Breast epithelium (tissue), 4 donors: Measurements from ENCODE around the gene NPSR1. TPM values are rescaled to one million over a fixed set of nuclear protein-coding genes. Genes with fewer than 3 reads are reported as not detected.

Experiments used
- DNase-seq, 2 donors: peaks; one replicate each; pipeline ENCODE4 v3.0.0-alpha.2; 2019; ENCODE audit warnings: low spot score in 2 of 2
- H3K27ac ChIP-seq, 2 donors: fragments of 200-600 bp; sonication (generic) in 1 of 2; one replicate each; pipeline ENCODE4 v1.5.1; 2016 to 2019; ENCODE audit warnings: mild to moderate bottlenecking in 1 of 2
- H3K27me3 ChIP-seq, 2 donors: fragments of 200-600 bp; sonication (generic) in 1 of 2; one replicate each; pipeline versions ENCODE4 v1.5.1 to v1.6.0; 2017 to 2019; ENCODE audit warnings: control low read depth in 1 of 2, mild to moderate bottlenecking in 1 of 2
- H3K36me3 ChIP-seq: fragments of 200-600 bp; one replicate; pipeline ENCODE4 v1.5.1; 2019
- H3K4me1 ChIP-seq, 2 donors: fragments of 200-600 bp; sonication (generic); one replicate each; pipeline ENCODE4 v1.5.1; 2016 to 2019; ENCODE audit warnings: control low read depth in 1 of 2
- H3K4me3 ChIP-seq, 3 donors: fragments of 200-600 bp; sonication (generic); 1 replicate in 2 of 3; 2 replicates in 1 of 3; pipeline ENCODE4 v1.5.1; 2016 to 2019; ENCODE audit warnings: mild to moderate bottlenecking in 3 of 3, moderate library complexity in 2 of 3
- H3K9me3 ChIP-seq, 2 donors: fragments of 200-600 bp; sonication (generic) in 1 of 2; one replicate each; pipeline ENCODE4 v1.5.1; 2016 to 2019; ENCODE audit warnings: control low read depth in 1 of 2
- CTCF ChIP-seq, 3 donors: fragments of 450-650 bp; IDR thresholded peaks; one replicate each; pipeline ENCODE4 v1.5.1; 2016 to 2017; ENCODE audit warnings: antibody characterized with exemption in 3 of 3, mild to moderate bottlenecking in 3 of 3, moderate library complexity in 3 of 3
- POLR2A ChIP-seq: fragments of 450-650 bp; IDR thresholded peaks from one replicate; pipeline ENCODE4 v1.6.1; 2016; ENCODE audit warnings: antibody characterized with exemption, mild to moderate bottlenecking, moderate library complexity
- POLR2AphosphoS5 ChIP-seq, 3 donors: sonication (generic); formaldehyde crosslinking; IDR thresholded peaks; one replicate each; pipeline ENCODE4 v1.6.1; 2017; ENCODE audit warnings: antibody characterized with exemption in 3 of 3
- intact Hi-C: fragments of 100-400 bp; cut with DNase I; formaldehyde crosslinking; loops from one replicate; pipeline ENCODE4 v1.15.1; 2023; ENCODE audit warnings: low total_unique reads
- total RNA-seq, 3 donors: library from RNA; depleted of rRNA; stranded (reverse); fragments of >200 nt; gene quantifications; one replicate each; pipeline ENCODE4 v1.1.0, GENCODE V29; 2016

The NPSR1 gene
- total RNA-seq, 3 donors from 2014 or later = not detected

- no peak for TF ChIP-seq POLR2A
- no peak for TF ChIP-seq CTCF (IDR thresholded peaks at IDR 0.05)
- no peak for TF ChIP-seq POLR2AphosphoS5 (IDR thresholded peaks at IDR 0.05)
- Histone ChIP-seq H3K27ac (no peak overlapping the region), H3K4me3 (no peak overlapping the region), H3K36me3 (no peaks in the 10 kb centered on the region), H3K27me3 (no peaks in the 10 kb centered on the region), H3K9me3 (no peaks in the 10 kb centered on the region), H3K4me1 (no peaks in the 10 kb centered on the region)
- intact Hi-C loops = no loop called here
- no peak for DNase-seq
These were observed 114.4 kb downstream of the NPSR1 start for GRCh38 chr7:34772296-34772938.

GRCh38 chr7:34776748-34777358 is 118.8 kb downstream of the NPSR1 start:
- no peak for TF ChIP-seq POLR2A
- TF ChIP-seq POLR2AphosphoS5 (IDR thresholded peaks at IDR 0.05) = no peak
- no peak for TF ChIP-seq CTCF (IDR thresholded peaks at IDR 0.05)
- H3K36me3 ChIP-seq = no peaks in the 10 kb centered on the region
- no peak overlapping the region for H3K4me3 ChIP-seq
- intact Hi-C loops = no loop called here
- no peaks in the 10 kb centered on the region for H3K4me1 ChIP-seq
- no peak for DNase-seq
- no peaks in the 10 kb centered on the region for H3K27me3 ChIP-seq
- H3K9me3 ChIP-seq = peaks cover under 1 to 3% of the 10 kb centered on the region in 2 donors
- H3K27ac ChIP-seq = no peak overlapping the region

- no peaks in the 10 kb centered on the region for H3K36me3 ChIP-seq
- H3K4me3 ChIP-seq = no peak overlapping the region
- H3K4me1 ChIP-seq = no peaks in the 10 kb centered on the region
- DNase-seq = no peak
- H3K27me3 ChIP-seq = no peaks in the 10 kb centered on the region
- H3K9me3 ChIP-seq = peaks cover 8 to 17% of the 10 kb centered on the region in 2 donors
- TF ChIP-seq POLR2AphosphoS5 (IDR thresholded peaks at IDR 0.05) (no peak), CTCF (IDR thresholded peaks at IDR 0.05) (no peak), POLR2A (no peak)
- intact Hi-C loops = no loop called here
- H3K27ac ChIP-seq = no peak overlapping the region
These were observed 122.5 kb downstream of the NPSR1 start for GRCh38 chr7:34780546-34780945.

GRCh38 chr7:34787586-34787985 is 129.6 kb downstream of the NPSR1 start:
- intact Hi-C loops = no loop called here
- no peak for DNase-seq

More at GRCh38 chr7:34787586-34787985, 129.6 kb downstream of the NPSR1 start:
- no peak overlapping the region for H3K4me3 ChIP-seq
- H3K27me3 ChIP-seq = no peaks in the 10 kb centered on the region
- no peaks in the 10 kb centered on the region for H3K36me3 ChIP-seq
- H3K9me3 ChIP-seq = peaks cover 0 to 7% of the 10 kb centered on the region in 2 donors
- TF ChIP-seq POLR2AphosphoS5 (IDR thresholded peaks at IDR 0.05) = no peak
- no peak for TF ChIP-seq CTCF (IDR thresholded peaks at IDR 0.05)
- TF ChIP-seq POLR2A = no peak
- H3K27ac ChIP-seq = no peak overlapping the region
- H3K4me1 ChIP-seq = no peaks in the 10 kb centered on the region
